Stimulated activated naive CD8-positive, alpha-beta T cell treated with anti-CD3 and anti-CD28 coated beads, Interleukin-15, amount 100 ng/mL, for 72 hours (primary cell): ENCODE results near the gene MARCKSL1.

Experiments used
- ATAC-seq: fragments of 150-1000 bp; cut with Tn5 transposase; 2 replicates; pipeline ENCODE4 v1.10.0; 2021; ENCODE audit warnings: mild to moderate bottlenecking, moderate library complexity
- DNase-seq, 2 donors: peaks; one replicate each; pipeline ENCODE4 v3.0.0; 2021 to 2022
- H3K27ac Mint-ChIP-seq, 2 donors: one replicate each; pipeline ENCODE4 v1.8.0; 2022; ENCODE audit warnings: mild to moderate bottlenecking in 2 of 2, mixed read lengths in 2 of 2, moderate library complexity in 2 of 2
- H3K27me3 Mint-ChIP-seq: one replicate; pipeline ENCODE4 v1.8.0; 2022; ENCODE audit warnings: mixed read lengths
- H3K4me1 Mint-ChIP-seq: one replicate; pipeline ENCODE4 v1.8.0; 2022; ENCODE audit warnings: mild to moderate bottlenecking, mixed read lengths
- H3K4me3 Mint-ChIP-seq, 2 donors: one replicate each; pipeline ENCODE4 v1.8.0; 2022; ENCODE audit warnings: mild to moderate bottlenecking in 2 of 2, mixed read lengths in 2 of 2, moderate library complexity in 1 of 2
- H3K9me3 Mint-ChIP-seq, 2 donors: one replicate each; pipeline ENCODE4 v1.8.0; 2022; ENCODE audit warnings: mixed read lengths in 2 of 2

MARCKSL1 gene

GRCh38 chr1:32341186-32341757, 5.2 kb upstream of the MARCKSL1 start:
- no peak overlapping the region for H3K27ac Mint-ChIP-seq
- peaks cover 66% of the 10 kb centered on the region for H3K4me1 Mint-ChIP-seq
- no peaks in the 10 kb centered on the region for H3K27me3 Mint-ChIP-seq

GRCh38 chr1:32339363-32339978, 3.4 kb upstream of the MARCKSL1 start:
- Mint-ChIP-seq H3K27me3 (no peaks in the 10 kb centered on the region), H3K9me3 (no peaks in the 10 kb centered on the region), H3K27ac (peak overlapping the region; percentile 8 to 13), H3K4me1 (peaks cover 58% of the 10 kb centered on the region), H3K4me3 (no peak overlapping the region)
- DNase-seq (peak in 1 of 2 donors; percentile 45), ATAC-seq (peak; percentile 74)

More at GRCh38 chr1:32341186-32341757, 5.2 kb upstream of the MARCKSL1 start:
- Mint-ChIP-seq H3K4me3 (no peak overlapping the region), H3K9me3 (no peaks in the 10 kb centered on the region)
- ATAC-seq (no peak), DNase-seq (no peak)

- Mint-ChIP-seq H3K4me3 (no peak overlapping the region), H3K9me3 (no peaks in the 10 kb centered on the region), H3K27me3 (no peaks in the 10 kb centered on the region), H3K27ac (peak overlapping the region in 1 of 2 donors; percentile 79), H3K4me1 (peaks cover 65% of the 10 kb centered on the region)
- DNase-seq (no peak), ATAC-seq (no peak)
These were observed 2.7 kb upstream of the MARCKSL1 start for GRCh38 chr1:32338637-32339145.

GRCh38 chr1:32337855-32338636, 2.0 kb upstream of the MARCKSL1 start:
- peaks cover 71% of the 10 kb centered on the region for H3K4me1 Mint-ChIP-seq
- no peaks in the 10 kb centered on the region for H3K9me3 Mint-ChIP-seq
- peak; percentile 37 to 59 for DNase-seq
- no peaks in the 10 kb centered on the region for H3K27me3 Mint-ChIP-seq
- H3K27ac Mint-ChIP-seq = no peak overlapping the region
- peak; percentile 56 for ATAC-seq
- peak overlapping the region; percentile 8 to 49 for H3K4me3 Mint-ChIP-seq

GRCh38 chr1:32336963-32337675, 1.1 kb upstream of the MARCKSL1 start:
- Mint-ChIP-seq H3K9me3 (no peaks in the 10 kb centered on the region), H3K4me3 (peak overlapping the region; percentile 49 to 59), H3K27ac (no peak overlapping the region), H3K4me1 (peaks cover 70% of the 10 kb centered on the region), H3K27me3 (no peaks in the 10 kb centered on the region)
- peak; percentile 51 to 74 for DNase-seq
- ATAC-seq = peak; percentile 78

GRCh38 chr1:32336591-32336932, 529 bp upstream of the MARCKSL1 start:
- peak overlapping the region; percentile 49 to 59 for H3K4me3 Mint-ChIP-seq
- no peak for DNase-seq
- no peaks in the 10 kb centered on the region for H3K9me3 Mint-ChIP-seq
- H3K27ac Mint-ChIP-seq = no peak overlapping the region
- no peak for ATAC-seq
- H3K27me3 Mint-ChIP-seq = no peaks in the 10 kb centered on the region
- peaks cover 69% of the 10 kb centered on the region for H3K4me1 Mint-ChIP-seq

GRCh38 chr1:32335535-32335789, 571 bp downstream of the MARCKSL1 start:
- Mint-ChIP-seq H3K27me3 (no peaks in the 10 kb centered on the region), H3K27ac (no peak overlapping the region), H3K4me1 (peaks cover 68% of the 10 kb centered on the region), H3K4me3 (peak overlapping the region; percentile 86 to 87), H3K9me3 (no peaks in the 10 kb centered on the region)
- ATAC-seq (peak; percentile 27), DNase-seq (no peak)

- Mint-ChIP-seq H3K27me3 (no peaks in the 10 kb centered on the region), H3K4me1 (peaks cover 64% of the 10 kb centered on the region), H3K4me3 (peak overlapping the region; percentile 86 to 87), H3K9me3 (no peaks in the 10 kb centered on the region), H3K27ac (peak overlapping the region; percentile 27 to 87)
- DNase-seq = peak; percentile 52 to 58
- ATAC-seq = peak; percentile 46
These were observed 1.0 kb downstream of the MARCKSL1 start for GRCh38 chr1:32334864-32335534.

GRCh38 chr1:32334274-32334861, 1.7 kb downstream of the MARCKSL1 start:
- no peak for DNase-seq
- Mint-ChIP-seq H3K27me3 (no peaks in the 10 kb centered on the region), H3K27ac (peak overlapping the region in 1 of 2 donors; percentile 87), H3K4me3 (peak overlapping the region; percentile 86 to 87), H3K9me3 (no peaks in the 10 kb centered on the region), H3K4me1 (peaks cover 63% of the 10 kb centered on the region)
- ATAC-seq = no peak

- ATAC-seq = no peak
- no peaks in the 10 kb centered on the region for H3K9me3 Mint-ChIP-seq
- no peak overlapping the region for H3K27ac Mint-ChIP-seq
- H3K27me3 Mint-ChIP-seq = no peaks in the 10 kb centered on the region
- no peak overlapping the region for H3K4me3 Mint-ChIP-seq
- no peak for DNase-seq
- H3K4me1 Mint-ChIP-seq = peaks cover 55% of the 10 kb centered on the region
These were observed 2.6 kb downstream of the MARCKSL1 start for GRCh38 chr1:32333251-32333963.

GRCh38 chr1:32332290-32333079, 3.5 kb downstream of the MARCKSL1 start:
- Mint-ChIP-seq H3K27ac (no peak overlapping the region), H3K27me3 (no peaks in the 10 kb centered on the region), H3K4me1 (peaks cover 46% of the 10 kb centered on the region), H3K9me3 (no peaks in the 10 kb centered on the region), H3K4me3 (no peak overlapping the region)
- DNase-seq = no peak
- ATAC-seq = no peak

GRCh38 chr1:32331549-32331948, 4.5 kb downstream of the MARCKSL1 start:
- DNase-seq (no peak), ATAC-seq (no peak)
- Mint-ChIP-seq H3K27ac (no peak overlapping the region), H3K27me3 (no peaks in the 10 kb centered on the region), H3K9me3 (no peaks in the 10 kb centered on the region), H3K4me1 (peaks cover 37% of the 10 kb centered on the region), H3K4me3 (no peak overlapping the region)

GRCh38 chr1:32330558-32331151, 5.4 kb downstream of the MARCKSL1 start:
- DNase-seq (no peak), ATAC-seq (no peak)
- Mint-ChIP-seq H3K27ac (no peak overlapping the region), H3K4me3 (no peak overlapping the region), H3K9me3 (no peaks in the 10 kb centered on the region), H3K4me1 (peaks cover 35% of the 10 kb centered on the region), H3K27me3 (no peaks in the 10 kb centered on the region)
